Measurements from ENCODE around the gene OBSCN.

OBSCN gene

GRCh38 chr1:228190778-228191177 lies 17.1 kb upstream of the OBSCN start:
- DNase-seq (ENCODE audit: low spot score) = no peak

- DNase-seq (ENCODE audit: low spot score) = no peak
These were observed 13.4 kb upstream of the OBSCN start for GRCh38 chr1:228194436-228194835.

- no peak for DNase-seq (ENCODE audit: low spot score)
These were observed 12.7 kb upstream of the OBSCN start for GRCh38 chr1:228194921-228195812.

GRCh38 chr1:228197555-228198147 lies 10.2 kb upstream of the OBSCN start:
- no peak for DNase-seq (ENCODE audit: low spot score)

GRCh38 chr1:228198977-228199590 lies 8.8 kb upstream of the OBSCN start:
- peak; percentile 37 for DNase-seq (ENCODE audit: low spot score)

- DNase-seq (ENCODE audit: low spot score) = no peak
These were observed 2.9 kb upstream of the OBSCN start for GRCh38 chr1:228204958-228205357.

- DNase-seq (ENCODE audit: low spot score) = no peak
These were observed 2.1 kb upstream of the OBSCN start for GRCh38 chr1:228205526-228206436.

- no peak for DNase-seq (ENCODE audit: low spot score)
These were observed 1.1 kb upstream of the OBSCN start for GRCh38 chr1:228206582-228207351.

GRCh38 chr1:228207381-228207810 lies 448 bp upstream of the OBSCN start:
- no peak for DNase-seq (ENCODE audit: low spot score)

- no peak for DNase-seq (ENCODE audit: low spot score)
These were observed 1.1 kb downstream of the OBSCN start for GRCh38 chr1:228208831-228209551.

GRCh38 chr1:228209657-228210056 lies 1.8 kb downstream of the OBSCN start:
- no peak for DNase-seq (ENCODE audit: low spot score)

- DNase-seq (ENCODE audit: low spot score) = no peak
These were observed 2.3 kb downstream of the OBSCN start for GRCh38 chr1:228210076-228210651.

- no peak for DNase-seq (ENCODE audit: low spot score)
These were observed 3.1 kb downstream of the OBSCN start for GRCh38 chr1:228210712-228211530.

GRCh38 chr1:228211531-228212414 lies 3.9 kb downstream of the OBSCN start:
- DNase-seq (ENCODE audit: low spot score) = no peak

- DNase-seq (ENCODE audit: low spot score) = no peak
These were observed 4.6 kb downstream of the OBSCN start for GRCh38 chr1:228212415-228212965.

- DNase-seq (ENCODE audit: low spot score) = peak; percentile 88
These were observed 5.4 kb downstream of the OBSCN start for GRCh38 chr1:228212966-228213844.

Data from RKO (cell line).